Omental fat pad (tissue), 4 donors: Measurements from ENCODE around the gene CD52. TPM values are rescaled to one million over a fixed set of nuclear protein-coding genes. Genes with fewer than 3 reads are reported as not detected.

Source experiments
- ATAC-seq: fragments of 150-250 bp; one replicate; pipeline ENCODE4 v1.9.1; 2016; ENCODE audit warnings: mild to moderate bottlenecking, moderate library complexity; ENCODE audit not compliant: low FRiP score
- DNase-seq: peaks from one replicate; pipeline ENCODE4 v3.0.0-alpha.2; 2019; ENCODE audit warnings: low spot score
- total RNA-seq, 4 donors: library from RNA; depleted of rRNA; stranded (reverse); fragments of >200 nt; gene quantifications; one replicate each; pipeline ENCODE4 v1.1.0, GENCODE V29; 2016
- TF ChIP-seq, protein P1 (sequence below), 3 donors: fragments of 450-650 bp; IDR thresholded peaks; one replicate each; pipeline ENCODE4 v1.5.1; 2016 to 2017; ENCODE audit warnings: antibody characterized with exemption in 3 of 3, mild to moderate bottlenecking in 3 of 3, moderate library complexity in 2 of 3

The CD52 gene
- total RNA-seq, 4 donors from 2014 or later = 4.3 to 227 (median 13.2) TPM; not detected in 1

DNA sequence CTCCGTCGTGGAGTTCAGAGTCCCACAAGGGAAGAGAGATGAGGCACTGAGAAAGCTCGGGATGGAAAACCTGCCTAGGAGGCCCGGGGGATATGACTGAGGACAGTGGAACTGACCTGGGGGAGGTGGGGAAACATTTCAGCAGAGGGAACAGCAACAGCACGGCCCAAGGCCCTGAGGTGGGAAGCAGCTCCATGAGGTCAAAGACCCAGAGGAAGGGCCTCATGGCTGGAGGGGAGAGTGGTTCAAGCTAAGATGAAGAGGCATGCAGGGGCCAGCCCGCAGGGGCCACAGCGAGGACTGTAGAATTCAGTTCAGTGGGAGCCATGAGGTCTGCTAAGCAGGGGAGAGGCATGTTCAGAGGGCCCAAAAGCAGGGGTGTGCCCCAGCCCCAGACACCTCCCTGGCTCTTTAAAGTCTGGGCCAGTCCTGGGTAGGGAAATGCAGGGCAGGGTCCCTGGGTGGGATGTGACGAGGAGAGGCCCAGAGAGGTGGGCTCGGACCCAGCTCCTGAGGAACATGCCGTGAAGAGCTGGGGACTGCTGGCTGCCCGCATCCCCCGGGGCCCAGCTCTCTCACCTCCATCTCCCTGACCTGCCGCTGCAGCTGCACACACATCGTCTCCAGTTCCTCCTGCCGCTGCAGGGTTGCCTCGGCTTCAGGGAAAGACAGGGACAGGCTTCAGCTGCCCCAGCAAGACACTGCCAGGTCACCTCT lies 21.3 kb upstream of the CD52 start:
- ATAC-seq (no peak), DNase-seq (no peak)
- TF ChIP-seq, protein P1, sequence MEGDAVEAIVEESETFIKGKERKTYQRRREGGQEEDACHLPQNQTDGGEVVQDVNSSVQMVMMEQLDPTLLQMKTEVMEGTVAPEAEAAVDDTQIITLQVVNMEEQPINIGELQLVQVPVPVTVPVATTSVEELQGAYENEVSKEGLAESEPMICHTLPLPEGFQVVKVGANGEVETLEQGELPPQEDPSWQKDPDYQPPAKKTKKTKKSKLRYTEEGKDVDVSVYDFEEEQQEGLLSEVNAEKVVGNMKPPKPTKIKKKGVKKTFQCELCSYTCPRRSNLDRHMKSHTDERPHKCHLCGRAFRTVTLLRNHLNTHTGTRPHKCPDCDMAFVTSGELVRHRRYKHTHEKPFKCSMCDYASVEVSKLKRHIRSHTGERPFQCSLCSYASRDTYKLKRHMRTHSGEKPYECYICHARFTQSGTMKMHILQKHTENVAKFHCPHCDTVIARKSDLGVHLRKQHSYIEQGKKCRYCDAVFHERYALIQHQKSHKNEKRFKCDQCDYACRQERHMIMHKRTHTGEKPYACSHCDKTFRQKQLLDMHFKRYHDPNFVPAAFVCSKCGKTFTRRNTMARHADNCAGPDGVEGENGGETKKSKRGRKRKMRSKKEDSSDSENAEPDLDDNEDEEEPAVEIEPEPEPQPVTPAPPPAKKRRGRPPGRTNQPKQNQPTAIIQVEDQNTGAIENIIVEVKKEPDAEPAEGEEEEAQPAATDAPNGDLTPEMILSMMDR (IDR thresholded peaks at IDR 0.05) = no peak

- ATAC-seq (no peak), DNase-seq (no peak)
- TF ChIP-seq, protein P1 (IDR thresholded peaks at IDR 0.05) = no peak
Measured at GRCh38 chr1:26297057-26297790, 20.5 kb upstream of the CD52 start.

- no peak for DNase-seq
- TF ChIP-seq, protein P1 (IDR thresholded peaks at IDR 0.05) = no peak
- no peak for ATAC-seq
Measured at GRCh38 chr1:26297791-26298124, 20.0 kb upstream of the CD52 start.

- TF ChIP-seq, protein P1 (IDR thresholded peaks at IDR 0.05) = no peak
- no peak for DNase-seq
- no peak for ATAC-seq
Measured at GRCh38 chr1:26300578-26301275, 17.0 kb upstream of the CD52 start.

GRCh38 chr1:26302733-26303405 lies 14.9 kb upstream of the CD52 start:
- no peak for DNase-seq
- ATAC-seq = no peak
- TF ChIP-seq, protein P1 (IDR thresholded peaks at IDR 0.05) = no peak

- DNase-seq (no peak), ATAC-seq (peak; percentile 9)
- TF ChIP-seq, protein P1 (IDR thresholded peaks at IDR 0.05) = no peak
Measured at GRCh38 chr1:26305667-26306289, 12.0 kb upstream of the CD52 start.
